GM11168 (cell line): Measurements from ENCODE around the gene ATXN7L1.
"Not testable (repeated sequence)": the region's sequence is repeated elsewhere in the genome, so short reads cannot be mapped to it uniquely, and the experiment has no call there.

Experiments
- in situ Hi-C: fragments of 300-500 bp; cut with MboI; formaldehyde crosslinking; loops from one replicate; pipeline ENCODE4 v1.12.0; 2022; ENCODE audit warnings: low sequenced_read_pairs; ENCODE audit not compliant: unreplicated experiment

The ATXN7L1 gene

DNA sequence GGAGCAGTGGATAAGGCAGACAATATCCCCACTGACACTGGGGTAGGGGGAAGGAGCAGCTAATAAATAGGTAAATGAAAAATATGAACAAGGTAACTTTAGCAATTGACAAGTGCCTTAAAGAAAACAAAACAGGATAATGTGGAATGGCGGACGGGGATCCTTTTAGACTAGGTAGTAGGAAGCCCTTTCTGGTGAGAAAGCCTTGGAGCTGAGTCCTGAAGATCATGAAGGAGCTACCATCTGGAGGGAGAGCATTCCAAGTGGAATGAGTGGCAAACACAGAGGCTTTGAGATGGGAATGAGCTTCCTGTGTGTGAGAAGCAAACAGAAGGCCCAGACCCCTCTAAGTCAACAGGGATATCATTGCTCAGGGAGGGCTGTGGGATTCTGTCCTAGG is 16.0 kb upstream of the ATXN7L1 start:
- in situ Hi-C loops = no loop called here

DNA sequence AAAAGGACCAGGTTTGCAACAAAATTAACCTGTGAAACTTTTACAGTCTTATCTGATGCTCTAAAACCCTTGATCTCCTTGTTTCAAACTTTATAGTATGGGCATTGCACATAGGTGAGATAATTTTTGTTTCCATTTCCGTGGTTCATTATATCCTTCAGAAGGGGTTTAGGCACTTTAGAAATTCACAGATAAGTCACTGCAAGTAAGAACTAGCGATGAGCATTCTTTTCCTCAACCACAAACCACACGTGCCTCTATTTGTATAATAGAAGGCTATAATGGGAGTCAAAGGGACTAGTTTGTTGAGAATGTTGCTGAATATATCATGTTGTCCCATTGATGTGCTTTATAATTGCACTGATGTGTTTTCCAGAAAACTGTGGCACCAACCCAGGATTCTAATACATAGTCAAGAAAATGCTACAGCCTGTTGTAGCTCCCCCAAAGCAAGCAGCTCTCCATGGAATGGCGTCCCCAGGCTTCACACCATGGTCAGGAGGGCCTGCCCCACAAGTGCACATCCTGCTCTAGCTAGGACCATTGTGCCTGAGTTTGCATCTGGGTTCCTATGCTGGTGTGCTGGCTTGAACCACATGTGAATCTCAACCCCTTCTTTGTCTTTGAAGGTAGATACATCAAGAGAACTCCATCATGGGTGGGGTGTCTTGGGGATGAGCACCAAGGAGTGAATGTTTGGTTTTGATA is 14.0 kb upstream of the ATXN7L1 start:
- in situ Hi-C loops = no loop called here

DNA sequence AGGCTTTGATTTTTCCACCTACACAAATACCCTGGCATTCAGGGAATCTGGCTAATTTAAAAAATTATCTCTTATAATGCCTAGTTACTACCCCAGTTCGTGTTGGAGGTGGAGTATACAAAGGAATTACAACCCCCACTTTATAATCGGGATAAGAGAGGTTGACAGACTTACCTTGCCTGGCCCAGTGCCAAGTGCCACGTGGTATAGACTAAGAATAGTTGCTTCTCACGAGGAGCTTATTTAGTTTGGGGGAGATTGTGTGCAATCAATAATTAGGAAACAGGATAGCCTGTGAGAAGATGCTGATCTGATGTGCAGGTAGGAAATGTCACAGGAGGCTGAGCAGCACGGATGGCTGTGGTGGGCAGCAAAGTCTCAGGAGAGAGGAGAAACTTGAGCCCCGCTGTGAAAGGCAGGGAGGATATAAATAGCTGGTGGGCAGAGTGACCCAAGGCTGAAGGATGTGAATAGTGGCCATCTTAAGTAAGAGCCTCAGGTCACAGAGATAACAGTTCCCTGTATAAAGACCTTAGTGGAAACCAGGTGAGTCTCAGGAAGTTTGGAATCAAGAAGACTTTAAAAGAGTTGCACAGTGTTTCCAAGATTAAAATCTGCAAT is 11.3 kb upstream of the ATXN7L1 start:
- in situ Hi-C loops = no loop called here

DNA sequence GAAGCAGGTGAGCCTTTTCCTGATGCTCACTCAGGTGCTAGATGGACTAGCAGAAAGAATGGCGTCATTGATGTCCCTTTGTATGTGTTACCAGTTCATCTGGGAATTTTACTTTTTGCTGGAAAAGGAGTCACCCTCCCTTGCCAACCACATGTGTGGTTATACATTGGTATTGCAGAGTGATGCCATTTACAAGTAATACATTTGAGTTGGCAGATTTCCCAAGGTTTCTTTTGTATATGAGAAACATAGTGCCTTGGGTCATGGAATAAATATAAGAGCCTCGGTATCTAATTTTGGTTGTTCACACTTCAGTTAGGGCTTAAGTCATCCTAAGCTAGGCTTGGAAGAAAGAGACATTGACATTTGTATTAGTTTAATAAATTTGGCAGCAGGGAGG is 10.4 kb upstream of the ATXN7L1 start:
- in situ Hi-C loops = no loop called here

- in situ Hi-C loops = no loop called here
These were observed 9.2 kb upstream of the ATXN7L1 start for GRCh38 chr7:105885387-105886111.

DNA sequence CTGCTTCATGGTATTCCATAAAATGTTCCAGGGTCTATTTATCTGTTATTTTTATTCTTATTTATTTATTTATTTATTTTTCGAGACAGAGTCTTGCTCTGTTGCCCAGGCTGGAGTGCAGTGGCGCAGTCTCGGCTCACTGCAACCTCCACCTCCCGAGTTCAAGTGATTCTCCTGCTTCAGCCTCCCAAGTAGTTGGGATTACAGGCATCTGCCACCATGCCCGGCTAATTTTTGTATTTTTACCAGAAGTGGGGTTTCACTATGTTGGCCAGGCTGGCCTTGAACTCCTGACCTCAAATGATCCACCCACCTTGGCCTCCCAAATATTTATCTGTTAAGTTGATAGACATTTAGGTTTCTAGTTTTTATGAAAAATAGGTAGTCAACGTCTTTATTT is 6.8 kb upstream of the ATXN7L1 start:
- in situ Hi-C loops = not testable (repeated sequence)

GRCh38 chr7:105881439-105881838 is 5.0 kb upstream of the ATXN7L1 start:
- in situ Hi-C loops = no loop called here

DNA sequence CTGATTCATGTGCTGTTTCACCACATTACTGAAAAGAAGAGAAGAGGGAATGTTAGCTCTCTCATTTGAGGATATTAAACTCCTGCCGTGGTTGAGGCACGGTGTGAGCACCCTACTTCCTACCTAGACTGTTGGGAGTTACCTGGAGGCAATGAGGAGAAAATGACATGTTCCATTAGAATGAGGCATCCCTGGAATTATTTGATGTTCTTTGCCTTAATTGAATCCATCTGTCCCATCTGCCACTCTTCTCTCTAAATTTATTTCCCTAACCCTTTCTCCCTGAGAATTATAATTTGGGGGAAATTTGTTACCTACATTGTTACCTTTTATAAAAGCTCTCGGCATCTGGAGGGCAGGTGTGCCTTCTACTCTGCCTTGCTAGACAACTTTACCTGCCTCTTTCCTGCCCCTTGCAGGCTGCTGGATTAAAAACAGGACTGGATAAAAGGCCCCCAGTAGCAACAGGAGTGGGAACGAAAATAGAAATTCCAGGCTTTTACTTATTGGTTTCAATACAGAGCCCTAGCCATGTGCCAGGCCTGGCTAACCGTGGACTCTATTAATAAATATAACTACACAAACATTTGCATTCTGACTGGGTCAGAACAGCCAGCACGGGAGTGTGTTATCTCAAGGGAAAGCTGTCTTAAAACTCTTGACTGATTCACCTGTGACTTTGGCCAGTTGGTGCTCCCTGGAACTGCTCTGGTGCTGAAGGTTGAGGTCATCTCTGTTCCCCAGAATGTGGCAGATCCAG is 4.4 kb upstream of the ATXN7L1 start:
- in situ Hi-C loops = no loop called here

GRCh38 chr7:105879782-105880181 is 3.4 kb upstream of the ATXN7L1 start:
- in situ Hi-C loops = no loop called here

GRCh38 chr7:105878746-105879605 is 2.6 kb upstream of the ATXN7L1 start:
- in situ Hi-C loops = no loop called here

DNA sequence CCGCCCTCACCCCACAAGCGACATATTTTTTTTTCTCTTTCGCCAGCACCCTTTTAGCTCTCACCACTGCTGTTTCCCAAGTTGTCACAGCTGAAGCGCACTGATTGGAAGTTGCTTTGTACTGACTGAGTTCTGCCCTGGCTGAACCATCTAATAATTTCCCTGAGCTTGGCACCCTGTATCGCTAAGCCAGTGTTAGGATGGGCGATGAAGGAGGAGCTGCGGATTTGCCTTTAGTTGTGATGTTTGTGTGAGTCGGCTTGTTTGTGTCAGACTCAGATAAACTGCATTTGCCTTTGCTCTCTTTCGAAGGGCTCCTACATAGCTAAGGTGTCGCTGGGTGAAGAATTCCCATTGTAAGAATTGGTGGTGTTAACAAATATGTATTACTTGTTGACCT is 1.3 kb upstream of the ATXN7L1 start:
- in situ Hi-C loops = no loop called here

- in situ Hi-C loops = no loop called here
These were observed 684 bp upstream of the ATXN7L1 start for GRCh38 chr7:105876964-105877601.

- in situ Hi-C loops = no loop called here
These were observed 894 bp downstream of the ATXN7L1 start for GRCh38 chr7:105875505-105875904.

DNA sequence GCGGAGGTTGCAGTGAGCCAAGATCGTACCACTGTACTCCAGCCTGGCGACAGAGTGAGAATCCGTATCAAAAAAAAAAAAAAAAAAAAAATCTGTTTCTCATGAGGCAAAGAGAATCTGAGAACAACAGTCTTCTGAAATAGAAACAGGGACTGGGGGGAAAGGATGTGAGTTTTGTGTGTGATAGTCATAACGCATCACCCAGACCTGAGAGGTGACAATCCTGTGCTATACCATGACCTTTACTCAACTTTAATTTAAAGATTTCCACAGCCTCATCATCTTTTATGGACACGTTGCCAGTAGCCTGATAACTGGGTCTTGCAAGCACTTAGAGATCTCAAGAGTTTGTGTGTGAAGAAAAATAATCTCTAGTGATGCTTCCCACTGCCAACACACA is 2.3 kb downstream of the ATXN7L1 start:
- in situ Hi-C loops = no loop called here

GRCh38 chr7:105872491-105872890 is 3.9 kb downstream of the ATXN7L1 start:
- in situ Hi-C loops = no loop called here

GRCh38 chr7:105871142-105871541 is 5.3 kb downstream of the ATXN7L1 start:
- in situ Hi-C loops = no loop called here

GRCh38 chr7:105866102-105866801 is 10.1 kb downstream of the ATXN7L1 start:
- in situ Hi-C loops = no loop called here

GRCh38 chr7:105863876-105864275 is 12.5 kb downstream of the ATXN7L1 start:
- in situ Hi-C loops = no loop called here

- in situ Hi-C loops = no loop called here
These were observed 13.6 kb downstream of the ATXN7L1 start for GRCh38 chr7:105862770-105863169.
